Upper lobe of left lung (tissue), 6 donors: Measurements from ENCODE around the gene ITPKC. TPM values are rescaled to one million over a fixed set of nuclear protein-coding genes. Genes with fewer than 3 reads are reported as not detected.

Source experiments
- ATAC-seq, 2 donors: fragments of 200-7000 bp; cut with Tn5 transposase; one replicate each; pipeline ENCODE4 v1.9.1; 2022; ENCODE audit warnings: mild to moderate bottlenecking in 2 of 2, moderate library complexity in 2 of 2; ENCODE audit not compliant: low FRiP score in 2 of 2
- DNase-seq, 2 donors: peaks; one replicate each; pipeline ENCODE4 v3.0.0-alpha.2; 2019 to 2020
- H3K27ac ChIP-seq, 4 donors: fragments of 200-600 bp; sonication (generic); one replicate each; pipeline ENCODE4 v1.5.1; 2016 to 2019
- H3K27me3 ChIP-seq, 4 donors: fragments of 200-600 bp; sonication (generic); one replicate each; pipeline ENCODE4 v1.5.1; 2017 to 2019
- H3K36me3 ChIP-seq, 4 donors: fragments of 200-600 bp; sonication (generic); one replicate each; pipeline ENCODE4 v1.5.1; 2016 to 2019
- H3K4me1 ChIP-seq, 4 donors: fragments of 200-600 bp; sonication (generic); one replicate each; pipeline ENCODE4 v1.5.1; 2018 to 2019
- H3K4me3 ChIP-seq, 4 donors: fragments of 200-600 bp; sonication (generic); one replicate each; pipeline ENCODE4 v1.5.1; 2017 to 2019; ENCODE audit warnings: mild to moderate bottlenecking in 2 of 4, moderate library complexity in 1 of 4
- H3K9me3 ChIP-seq, 4 donors: fragments of 200-600 bp; sonication (generic); one replicate each; pipeline ENCODE4 v1.5.1; 2018 to 2019
- CTCF ChIP-seq, 6 experiments: fragments of 450-650 bp in 4 of 6; fragments of 200-600 bp in 2 of 6; sonication (generic) in 2 of 6; IDR thresholded peaks; one replicate each; pipeline ENCODE4 v1.5.1; 2016 to 2019; ENCODE audit warnings: antibody characterized with exemption in 6 of 6
- EP300 ChIP-seq, 4 donors: sonication (generic); formaldehyde crosslinking; IDR thresholded peaks; one replicate each; pipeline ENCODE4 v1.5.1; 2017; ENCODE audit warnings: antibody characterized with exemption in 4 of 4, control low read depth in 2 of 4
- POLR2A ChIP-seq, 4 donors: fragments of 450-650 bp; IDR thresholded peaks; one replicate each; pipeline ENCODE4 v1.5.1; 2016 to 2017; ENCODE audit warnings: antibody characterized with exemption in 4 of 4, mild to moderate bottlenecking in 2 of 4
- POLR2AphosphoS5 ChIP-seq, 2 donors: sonication (generic); formaldehyde crosslinking; IDR thresholded peaks; one replicate each; pipeline ENCODE4 v1.5.1; 2017; ENCODE audit warnings: antibody characterized with exemption in 2 of 2
- WGBS, 2 donors: methylation state at CpG; one replicate each; pipeline ENCODE4 v1.1.5; 2017 to 2018; 5-methylcytosine and 5-hydroxymethylcytosine counted together
- total RNA-seq, 6 donors: library from RNA; depleted of rRNA in 4 of 6; stranded (reverse); fragments of >200 nt in 4 of 6; gene quantifications; one replicate each; pipeline versions ENCODE4 v1.1.0 to v1.2.1, GENCODE V29; 2016 to 2021
- donor health status: DM: no; HTN: no; CAD: no; lungs with moderate emphysema.
- donor health status: DM: no; HTN: yes; CAD: no; lungs with severe emphysema.

ITPKC gene
- total RNA-seq, 6 donors from 2014 or later: 38.4 to 76.0 (median 55.2) TPM

GRCh38 chr19:40737102-40737644 is 20.3 kb downstream of the ITPKC start:
- Histone ChIP-seq H3K27me3 (no peaks in the 10 kb centered on the region), H3K9me3 (no peaks in the 10 kb centered on the region), H3K4me3 (no peak overlapping the region), H3K27ac (peak overlapping the region in 2 of 4 donors; percentile 4 to 59), H3K4me1 (peaks cover 3 to 9% (median 5%) of the 10 kb centered on the region in 4 donors), H3K36me3 (peaks cover 41 to 96% (median 82%) of the 10 kb centered on the region in 4 donors)
- TF ChIP-seq POLR2AphosphoS5 (IDR thresholded peaks at IDR 0.05) (no peak), CTCF (IDR thresholded peaks at IDR 0.05) (no peak), EP300 (IDR thresholded peaks at IDR 0.05) (no peak), POLR2A (IDR thresholded peaks at IDR 0.05) (no peak)
- DNase-seq (peak in 1 of 2 donors; percentile 42), ATAC-seq (no peak)
- WGBS, 2 donors: 93% methylated on average over 5 to 9 of the region's 9 CpGs

GRCh38 chr19:40739030-40739839 is 22.3 kb downstream of the ITPKC start:
- WGBS, 2 donors: 86 to 87% methylated on average over 17 to 22 of the region's 22 CpGs
- Histone ChIP-seq H3K27me3 (no peaks in the 10 kb centered on the region), H3K9me3 (no peaks in the 10 kb centered on the region), H3K4me1 (peaks cover 3 to 12% (median 6%) of the 10 kb centered on the region in 4 donors), H3K36me3 (peaks cover 26 to 79% (median 67%) of the 10 kb centered on the region in 4 donors), H3K4me3 (no peak overlapping the region), H3K27ac (peak overlapping the region; percentile 41 to 70 (median 54))
- ATAC-seq (no peak), DNase-seq (peak in 1 of 2 donors; percentile 75)
- TF ChIP-seq POLR2AphosphoS5 (IDR thresholded peaks at IDR 0.05) (no peak), CTCF (IDR thresholded peaks at IDR 0.05) (no peak), EP300 (IDR thresholded peaks at IDR 0.05) (no peak), POLR2A (IDR thresholded peaks at IDR 0.05) (no peak)

- ATAC-seq: peak in 1 of 2 donors; percentile 9
Measured at GRCh38 chr19:40739871-40740703, 23.2 kb downstream of the ITPKC start.

GRCh38 chr19:40740747-40741146 is 23.8 kb downstream of the ITPKC start:
- ATAC-seq (peak in 1 of 2 donors; percentile 57), DNase-seq (no peak)
- H3K27me3 ChIP-seq: no peaks in the 10 kb centered on the region
- H3K36me3 ChIP-seq: peaks cover 18 to 64% (median 52%) of the 10 kb centered on the region in 4 donors
- peak overlapping the region; percentile 53 to 70 (median 62) for H3K27ac ChIP-seq
- H3K9me3 ChIP-seq: no peaks in the 10 kb centered on the region
- no peak for TF ChIP-seq CTCF (IDR thresholded peaks at IDR 0.05)
- TF ChIP-seq POLR2A (IDR thresholded peaks at IDR 0.05): peak in 1 of 4 donors; percentile 6
- no peak for TF ChIP-seq EP300 (IDR thresholded peaks at IDR 0.05)
- TF ChIP-seq POLR2AphosphoS5 (IDR thresholded peaks at IDR 0.05): peak; percentile 33 to 37
- 66 to 82% methylated on average over 5 to 6 of the region's 6 CpGs for WGBS, 2 donors
- no peak overlapping the region for H3K4me3 ChIP-seq
- peaks cover 7 to 21% (median 13%) of the 10 kb centered on the region in 4 donors for H3K4me1 ChIP-seq

More at GRCh38 chr19:40739871-40740703, 23.2 kb downstream of the ITPKC start:
- no peaks in the 10 kb centered on the region for H3K9me3 ChIP-seq
- peaks cover 23 to 70% (median 59%) of the 10 kb centered on the region in 4 donors for H3K36me3 ChIP-seq
- peaks cover 3 to 20% (median 10%) of the 10 kb centered on the region in 4 donors for H3K4me1 ChIP-seq
- no peaks in the 10 kb centered on the region for H3K27me3 ChIP-seq
- 86% methylated on average over 16 of the region's 16 CpGs; no CpG with 5 or more reads in 1 of the 2 donors for WGBS, 2 donors
- no peak overlapping the region for H3K4me3 ChIP-seq
- H3K27ac ChIP-seq: peak overlapping the region; percentile 46 to 70 (median 58)
- DNase-seq: peak in 1 of 2 donors; percentile 56
- TF ChIP-seq POLR2AphosphoS5 (IDR thresholded peaks at IDR 0.05) (no peak), CTCF (IDR thresholded peaks at IDR 0.05) (no peak), EP300 (IDR thresholded peaks at IDR 0.05) (no peak), POLR2A (IDR thresholded peaks at IDR 0.05) (no peak)
